Hepatocyte (in vitro differentiated cells): Measurements from ENCODE around the gene TMEM259. TPM values are rescaled to one million over a fixed set of nuclear protein-coding genes. Genes with fewer than 3 reads are reported as not detected.

Source experiments
- DNase-seq: peaks from one replicate; pipeline ENCODE4 v3.0.0-alpha.2; 2016; ENCODE audit warnings: low spot score
- H2AFZ ChIP-seq: fragments of 200-600 bp; sonication (generic); 2 replicates; pipeline ENCODE4 v1.6.0; 2016; ENCODE audit warnings: antibody characterized with exemption, mild to moderate bottlenecking
- H3K27ac ChIP-seq: fragments of 200-600 bp; sonication (generic); 2 replicates; pipeline ENCODE4 v1.5.1; 2016; ENCODE audit warnings: mild to moderate bottlenecking
- H3K27me3 ChIP-seq: fragments of 200-600 bp; sonication (generic); 2 replicates; pipeline ENCODE4 v1.6.1; 2016
- H3K36me3 ChIP-seq: fragments of 200-600 bp; sonication (generic); replicated peaks from 2 replicates; pipeline ENCODE4 v1.5.1; 2016; ENCODE audit warnings: low read depth; ENCODE audit not compliant: insufficient read depth
- H3K4me1 ChIP-seq: fragments of 200-600 bp; sonication (generic); 2 replicates; pipeline ENCODE4 v1.5.1; 2016; ENCODE audit warnings: mild to moderate bottlenecking, moderate library complexity; ENCODE audit not compliant: insufficient read depth
- H3K4me2 ChIP-seq: fragments of 200-600 bp; sonication (generic); 2 replicates; pipeline ENCODE4 v1.6.0; 2016
- H3K4me3 ChIP-seq: fragments of 200-600 bp; sonication (generic); 2 replicates; pipeline ENCODE4 v1.5.1; 2016; ENCODE audit warnings: mild to moderate bottlenecking
- H3K79me2 ChIP-seq: fragments of 200-600 bp; sonication (generic); 2 replicates; pipeline ENCODE4 v1.6.0; 2017; ENCODE audit warnings: mild to moderate bottlenecking
- H3K9me2 ChIP-seq: fragments of 200-600 bp; sonication (generic); replicated peaks from 2 replicates; pipeline ENCODE4 v1.6.0; 2017; ENCODE audit warnings: mild to moderate bottlenecking; ENCODE audit not compliant: insufficient read depth
- H3K9me3 ChIP-seq: fragments of 200-600 bp; sonication (generic); 2 replicates; pipeline ENCODE4 v1.5.1; 2016; ENCODE audit warnings: low read depth, mild to moderate bottlenecking
- H4K20me1 ChIP-seq: fragments of 200-600 bp; sonication (generic); 2 replicates; pipeline ENCODE4 v1.6.0; 2016; ENCODE audit warnings: mild to moderate bottlenecking; ENCODE audit not compliant: insufficient read depth, poor library complexity, severe bottlenecking
- EZH2 ChIP-seq: fragments of 200-600 bp; sonication (generic); IDR thresholded peaks from 2 replicates; pipeline ENCODE4 v1.6.1; 2016; ENCODE audit warnings: antibody characterized with exemption, mild to moderate bottlenecking, borderline replicate concordance
- EZH2phosphoT487 ChIP-seq: fragments of 200-600 bp; sonication (generic); IDR thresholded peaks from one replicate; pipeline ENCODE4 v1.6.1; 2018; ENCODE audit warnings: antibody characterized with exemption, mild to moderate bottlenecking, low read depth, moderate library complexity; ENCODE audit not compliant: unreplicated experiment, severe bottlenecking
- whole genome bisulfite sequencing: methylation state at CpG from one replicate; pipeline ENCODE4 v1.1.6; 2016; ENCODE audit warnings: low lambda C conversion rate; ENCODE audit errors: missing lambda C conversion rate; 5-methylcytosine and 5-hydroxymethylcytosine counted together
- polyA plus RNA-seq: library from polyadenylated mRNA; unstranded; fragments of >200 nt; fragmentation: Nextera tagmentation; extraction: Ambion mirVana; gene quantifications from 2 replicates; pipeline ENCODE4 v1.2.1, GENCODE V29; 2016
- total RNA-seq: library from RNA; depleted of rRNA; stranded (reverse); fragments of >200 nt; gene quantifications from 2 replicates; pipeline ENCODE4 v1.2.3, GENCODE V29; 2014
- TF ChIP-seq, protein P1 (sequence below): fragments of 200-600 bp; sonication (generic); IDR thresholded peaks from 2 replicates; pipeline ENCODE4 v1.5.1; 2016; ENCODE audit warnings: antibody characterized with exemption, mild to moderate bottlenecking; ENCODE audit not compliant: poor library complexity

TMEM259 gene
- total and polyA plus RNA-seq, 2 experiments from 2014 or later, result 169 to 311 TPM

DNA sequence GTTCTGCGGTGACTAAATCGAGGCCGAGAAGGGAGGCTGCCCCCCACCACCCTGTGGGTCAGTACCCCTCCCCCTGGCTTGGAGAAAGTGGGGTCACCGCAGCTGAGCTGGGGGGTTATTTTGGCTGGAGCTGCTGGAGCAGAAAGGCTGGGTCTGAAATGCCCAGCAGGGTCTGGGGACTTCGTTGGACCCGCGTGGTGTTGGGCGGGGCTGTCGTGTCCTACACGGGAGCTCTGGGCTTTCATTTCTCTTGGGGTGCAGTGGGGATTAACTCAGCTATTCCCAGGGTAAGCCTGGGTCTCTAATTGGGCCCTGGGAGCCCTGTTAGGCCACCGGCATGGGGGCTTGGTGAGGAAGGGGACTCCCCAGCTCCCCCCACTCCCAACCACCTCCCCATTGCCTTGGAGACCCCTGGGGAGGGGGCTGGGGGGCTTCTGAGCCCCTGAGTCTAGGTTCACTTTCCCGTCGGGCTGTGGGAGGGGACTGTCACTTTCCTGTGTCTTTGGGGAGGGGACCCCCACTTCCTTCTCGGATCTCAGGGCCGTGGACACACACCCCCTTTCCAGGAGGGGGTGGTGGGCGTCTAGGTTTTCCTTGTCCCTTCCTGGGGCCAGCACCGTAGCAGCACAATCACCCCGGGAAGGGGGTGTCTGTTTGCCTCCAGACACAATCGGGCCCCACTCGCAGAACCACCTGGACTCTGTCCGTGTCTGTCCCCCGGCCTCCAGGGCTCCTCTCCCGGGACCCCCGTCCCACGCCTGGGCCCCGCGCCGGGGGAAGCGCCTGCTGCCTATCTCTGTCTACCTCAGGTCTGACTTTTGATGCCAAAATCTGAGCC, 47.0 kb downstream of the TMEM259 start:
- peak; percentile 24 for DNase-seq
- Histone ChIP-seq H3K9me2 (no peaks in the 10 kb centered on the region), H3K36me3 (peaks cover 6% of the 10 kb centered on the region), H3K27me3 (no peaks in the 10 kb centered on the region), H3K4me3 (no peak overlapping the region), H3K27ac (no peak overlapping the region), H2AFZ (no peak overlapping the region), H3K9me3 (no peaks in the 10 kb centered on the region), H3K79me2 (peaks cover 17% of the 10 kb centered on the region), H3K4me1 (no peaks in the 10 kb centered on the region), H4K20me1 (no peaks in the 10 kb centered on the region), H3K4me2 (no peak overlapping the region)
- no peak for TF ChIP-seq EZH2
- TF ChIP-seq, protein P1, sequence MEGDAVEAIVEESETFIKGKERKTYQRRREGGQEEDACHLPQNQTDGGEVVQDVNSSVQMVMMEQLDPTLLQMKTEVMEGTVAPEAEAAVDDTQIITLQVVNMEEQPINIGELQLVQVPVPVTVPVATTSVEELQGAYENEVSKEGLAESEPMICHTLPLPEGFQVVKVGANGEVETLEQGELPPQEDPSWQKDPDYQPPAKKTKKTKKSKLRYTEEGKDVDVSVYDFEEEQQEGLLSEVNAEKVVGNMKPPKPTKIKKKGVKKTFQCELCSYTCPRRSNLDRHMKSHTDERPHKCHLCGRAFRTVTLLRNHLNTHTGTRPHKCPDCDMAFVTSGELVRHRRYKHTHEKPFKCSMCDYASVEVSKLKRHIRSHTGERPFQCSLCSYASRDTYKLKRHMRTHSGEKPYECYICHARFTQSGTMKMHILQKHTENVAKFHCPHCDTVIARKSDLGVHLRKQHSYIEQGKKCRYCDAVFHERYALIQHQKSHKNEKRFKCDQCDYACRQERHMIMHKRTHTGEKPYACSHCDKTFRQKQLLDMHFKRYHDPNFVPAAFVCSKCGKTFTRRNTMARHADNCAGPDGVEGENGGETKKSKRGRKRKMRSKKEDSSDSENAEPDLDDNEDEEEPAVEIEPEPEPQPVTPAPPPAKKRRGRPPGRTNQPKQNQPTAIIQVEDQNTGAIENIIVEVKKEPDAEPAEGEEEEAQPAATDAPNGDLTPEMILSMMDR, result no peak
- TF ChIP-seq EZH2phosphoT487, result no peak
- WGBS, result 86% methylated on average over 26 of the region's 29 CpGs

DNA sequence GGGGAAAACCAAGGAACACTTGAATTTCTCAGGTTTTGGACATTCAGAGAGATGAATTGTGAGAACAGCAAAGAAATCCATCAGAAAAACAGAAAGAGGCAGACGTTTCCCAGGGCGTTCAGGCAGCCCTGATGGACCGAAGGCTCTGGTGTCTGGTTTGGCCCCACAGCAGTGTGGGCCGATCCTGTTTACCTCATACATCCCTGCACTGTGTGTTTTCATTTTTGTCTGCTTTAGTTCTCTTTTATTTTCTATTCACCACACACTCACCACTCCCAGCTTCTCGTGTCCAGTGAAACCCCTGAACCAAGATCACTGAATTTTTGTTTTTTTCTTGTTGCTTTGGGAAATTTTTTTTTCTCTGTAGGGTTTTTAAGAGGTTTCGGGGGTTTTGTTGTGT, 48.6 kb downstream of the TMEM259 start:
- H2AFZ ChIP-seq, result no peak overlapping the region
- H3K9me3 ChIP-seq, result no peaks in the 10 kb centered on the region
- peaks cover 6% of the 10 kb centered on the region for H3K36me3 ChIP-seq
- H3K27me3 ChIP-seq, result no peaks in the 10 kb centered on the region
- peaks cover 23% of the 10 kb centered on the region for H3K79me2 ChIP-seq
- H3K27ac ChIP-seq, result no peak overlapping the region
- no peak overlapping the region for H3K4me3 ChIP-seq
- no peaks in the 10 kb centered on the region for H4K20me1 ChIP-seq
- no peaks in the 10 kb centered on the region for H3K9me2 ChIP-seq
- TF ChIP-seq, protein P1, result no peak
- TF ChIP-seq EZH2 (no peak), EZH2phosphoT487 (no peak)
- no peaks in the 10 kb centered on the region for H3K4me1 ChIP-seq
- no peak for DNase-seq
- WGBS, result 91% methylated on average over 6 of the region's 6 CpGs
- H3K4me2 ChIP-seq, result no peak overlapping the region

DNA sequence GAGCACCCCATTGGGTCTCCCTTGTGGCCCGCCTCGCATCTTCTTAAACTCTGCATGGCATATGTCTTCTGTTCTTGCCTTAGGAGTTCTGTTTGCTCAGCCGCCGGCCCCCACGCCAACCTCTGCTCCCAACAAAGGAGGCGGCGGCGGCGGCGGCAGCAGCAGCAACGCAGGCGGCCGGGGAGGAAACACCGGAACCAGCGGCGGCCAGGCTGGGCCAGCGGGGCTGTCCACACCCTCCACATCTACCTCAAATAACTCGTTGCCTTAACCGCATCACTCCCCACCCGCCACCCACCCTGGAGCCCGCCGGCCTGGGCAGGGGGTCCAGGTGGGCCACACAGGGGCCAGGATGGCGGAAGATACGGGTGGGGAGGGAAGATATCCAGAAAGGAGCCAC, 49.1 kb downstream of the TMEM259 start:
- over 99% methylated on average over 12 of the region's 24 CpGs for WGBS
- H3K4me2 ChIP-seq, result no peak overlapping the region

More for the DNA sequence above, 49.1 kb downstream of the TMEM259 start:
- Histone ChIP-seq H3K9me2 (no peaks in the 10 kb centered on the region), H3K4me3 (no peak overlapping the region), H3K36me3 (peaks cover 6% of the 10 kb centered on the region), H4K20me1 (no peaks in the 10 kb centered on the region), H2AFZ (no peak overlapping the region), H3K4me1 (no peaks in the 10 kb centered on the region), H3K9me3 (no peaks in the 10 kb centered on the region), H3K79me2 (peaks cover 27% of the 10 kb centered on the region), H3K27me3 (no peaks in the 10 kb centered on the region), H3K27ac (no peak overlapping the region)
- no peak for DNase-seq
- TF ChIP-seq, protein P1, result no peak
- no peak for TF ChIP-seq EZH2phosphoT487
- TF ChIP-seq EZH2, result no peak
